GM18508 (cell line): ENCODE data around the gene FRMPD4.

ENCODE experiments used
- ATAC-seq: cut with Tn5 transposase; IDR thresholded peaks from one replicate; pipeline ENCODE4 v1.9.1; 2021; ENCODE audit warnings: moderate number of reproducible peaks; ENCODE audit not compliant: insufficient read depth, unreplicated experiment

FRMPD4 gene

GRCh38 chrX:12210196-12210815 is 72.0 kb downstream of the FRMPD4 start:
- ATAC-seq = no peak

GRCh38 chrX:12210971-12211370 is 72.7 kb downstream of the FRMPD4 start:
- no peak for ATAC-seq

DNA sequence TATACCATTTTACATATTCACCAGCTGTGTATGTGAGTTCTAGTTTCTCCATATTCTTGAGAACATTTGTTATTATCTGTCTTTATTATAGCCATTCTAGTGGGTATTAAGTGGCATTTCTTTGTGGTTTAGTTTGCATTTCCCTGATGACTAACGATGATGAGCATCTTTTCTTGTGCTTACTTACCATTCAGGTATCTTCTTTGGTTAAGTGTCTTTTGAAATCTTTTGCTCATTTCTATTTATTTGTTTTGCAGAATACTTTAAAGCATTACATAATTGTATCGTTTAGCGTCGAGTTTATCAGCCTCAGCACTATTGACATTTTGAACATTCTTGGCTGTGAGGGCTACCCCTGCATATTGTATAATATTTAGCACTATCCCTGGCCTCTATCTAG is 85.4 kb downstream of the FRMPD4 start:
- no peak for ATAC-seq

DNA sequence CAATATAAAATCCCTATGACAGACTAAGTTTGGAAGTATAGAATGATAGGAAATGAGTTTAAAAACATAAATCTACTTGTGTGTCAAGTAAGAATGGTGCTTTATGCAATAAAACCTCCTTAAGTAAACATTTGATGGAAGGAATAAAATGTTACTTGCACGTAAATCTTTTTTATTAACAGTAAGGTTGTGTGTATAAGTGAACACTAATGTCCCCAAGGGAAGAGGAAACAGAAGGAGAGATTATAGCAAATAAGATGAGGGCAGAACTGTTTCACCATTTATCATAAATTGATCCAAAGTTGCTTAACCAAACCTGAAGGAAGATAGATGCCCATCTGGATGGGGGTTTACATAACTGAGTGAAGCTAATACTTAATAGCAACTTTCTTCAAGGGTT is 86.8 kb downstream of the FRMPD4 start:
- ATAC-seq = no peak

DNA sequence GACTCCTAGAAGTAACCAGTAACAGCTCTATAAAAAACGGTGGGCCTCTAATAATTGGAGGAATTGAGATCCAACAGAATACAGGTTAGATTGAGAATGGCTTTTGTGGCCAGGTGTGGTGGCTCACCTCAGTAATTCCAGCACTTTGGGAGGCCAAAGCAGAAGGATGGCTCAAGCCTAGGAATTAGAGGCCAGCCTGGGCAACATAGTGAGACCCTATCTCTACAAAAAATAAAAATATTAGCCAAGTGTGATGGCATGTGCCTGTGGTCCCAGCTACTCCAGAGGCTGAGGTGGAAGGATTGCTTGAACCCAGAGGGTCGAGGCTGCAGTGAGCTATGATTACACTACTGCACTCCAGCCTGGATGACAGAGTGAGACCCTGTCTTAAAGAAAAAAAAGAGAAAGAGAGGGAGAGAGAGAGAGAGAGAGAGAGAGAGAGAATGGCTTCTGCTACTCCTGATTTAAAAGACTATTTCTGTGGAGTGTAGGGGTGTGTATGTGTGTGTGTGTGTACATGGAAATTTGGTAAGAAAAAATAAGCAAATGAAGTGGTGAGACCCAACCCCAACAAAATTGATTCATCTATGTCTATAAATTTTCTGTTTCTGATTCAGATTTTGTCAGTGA is 89.3 kb downstream of the FRMPD4 start:
- no peak for ATAC-seq

- ATAC-seq = no peak
These were observed 90.6 kb downstream of the FRMPD4 start for GRCh38 chrX:12228862-12229261.

DNA sequence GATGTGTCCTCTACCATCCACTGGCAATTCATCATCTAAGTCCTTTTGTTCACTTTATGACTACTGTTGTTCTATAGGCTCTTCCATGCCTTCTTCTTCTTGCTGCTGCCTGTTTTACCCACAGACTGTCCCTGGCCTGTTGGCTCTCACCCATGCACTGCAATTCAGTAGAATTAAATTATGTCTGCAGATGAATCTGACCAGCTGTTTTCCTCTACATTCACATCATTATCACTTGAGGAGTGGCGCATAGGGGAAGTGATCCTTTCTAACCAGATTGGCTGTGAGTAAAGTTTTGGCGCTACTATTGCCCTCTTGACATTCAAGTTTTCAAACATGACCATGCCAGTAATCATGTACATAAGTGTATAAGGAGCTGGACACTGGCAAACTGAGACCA is 91.7 kb downstream of the FRMPD4 start:
- no peak for ATAC-seq

GRCh38 chrX:12234534-12235329 is 96.5 kb downstream of the FRMPD4 start:
- no peak for ATAC-seq

DNA sequence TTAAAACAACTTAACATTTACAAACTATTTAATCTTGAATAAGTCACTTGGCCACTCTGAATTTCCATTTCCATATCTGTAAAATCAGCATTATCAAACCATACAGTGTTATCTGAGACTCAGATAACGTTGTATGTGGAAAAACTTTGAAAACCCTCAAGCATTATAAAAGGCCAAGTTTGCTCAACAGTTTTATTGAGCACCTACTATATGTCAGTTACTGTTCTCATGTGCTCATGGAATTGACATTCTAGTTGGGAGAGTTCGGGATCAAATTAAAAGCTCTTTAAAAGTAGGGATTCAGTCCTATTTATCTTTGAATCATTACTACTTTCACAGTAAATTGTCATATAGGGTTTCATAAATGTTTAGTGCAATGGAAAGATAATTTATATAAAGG is 97.9 kb downstream of the FRMPD4 start:
- no peak for ATAC-seq

DNA sequence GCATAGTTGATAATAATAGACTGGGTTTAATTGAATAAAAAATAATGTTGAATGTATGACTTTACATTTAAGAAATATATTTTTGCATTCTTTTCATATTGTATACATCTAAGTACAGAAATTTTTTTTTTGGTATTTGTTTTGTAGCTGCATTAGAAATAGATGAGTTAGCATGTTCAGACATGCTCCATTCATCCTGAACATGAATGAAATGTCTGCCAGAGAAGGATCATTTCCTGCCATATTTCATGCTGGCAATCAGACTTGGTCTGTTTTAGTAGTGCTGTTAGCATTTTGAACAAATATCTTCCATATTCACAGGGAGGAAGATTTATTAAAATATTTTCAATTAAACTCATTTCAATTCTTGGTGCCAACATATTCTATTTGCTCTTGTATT is 98.9 kb downstream of the FRMPD4 start:
- ATAC-seq = no peak

DNA sequence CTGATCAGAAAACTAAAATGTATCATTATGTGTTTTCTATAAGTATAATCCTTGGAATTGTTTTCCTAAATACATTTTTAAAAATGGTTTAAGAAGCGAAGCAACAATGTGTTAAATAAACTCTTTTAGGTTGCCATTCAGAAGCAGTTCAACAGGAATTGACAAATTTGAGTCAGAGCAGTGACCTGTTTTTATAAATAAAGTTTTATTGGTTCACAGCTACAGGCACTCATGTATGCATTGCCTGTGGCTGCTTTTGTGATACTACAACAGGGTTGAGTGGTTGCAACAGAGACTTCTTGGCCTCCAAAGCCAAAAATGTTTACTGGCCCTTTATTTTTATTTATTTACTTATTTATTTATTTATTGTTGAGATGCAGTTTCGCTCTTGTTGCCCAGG is 99.5 kb downstream of the FRMPD4 start:
- no peak for ATAC-seq

DNA sequence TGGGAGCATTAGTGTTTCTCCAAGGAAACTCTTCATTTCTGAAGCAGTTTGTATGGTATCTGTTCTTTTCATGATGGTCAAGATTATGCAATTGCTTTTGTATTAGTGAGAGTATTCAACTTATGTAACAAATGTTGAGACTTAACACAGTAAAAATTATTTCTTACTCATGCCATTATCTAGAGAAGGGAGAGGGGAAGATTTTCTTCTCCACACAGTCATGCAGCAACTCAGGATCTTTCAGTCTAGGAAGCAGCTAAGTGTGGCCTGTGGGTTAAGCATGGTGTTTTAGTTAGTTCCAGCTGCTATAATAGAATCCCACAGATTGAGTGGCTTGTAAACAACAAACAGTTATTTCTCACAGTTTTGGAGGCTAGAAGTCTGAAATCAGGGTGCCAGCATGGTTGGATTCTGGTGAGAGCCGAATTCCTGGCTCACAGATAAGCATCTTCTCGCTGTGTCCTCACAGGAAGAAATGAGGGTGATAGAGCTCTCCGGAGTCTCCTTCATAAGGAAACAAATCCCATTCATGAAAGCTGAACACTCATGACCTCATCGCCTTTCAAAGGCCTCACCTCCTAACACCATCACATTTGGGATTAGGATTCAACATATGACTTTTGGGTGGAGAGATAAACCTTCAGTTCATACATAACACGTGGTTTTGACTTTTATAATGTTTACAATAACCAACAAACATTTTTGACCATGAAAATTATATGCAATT is 101.2 kb downstream of the FRMPD4 start:
- ATAC-seq = no peak

DNA sequence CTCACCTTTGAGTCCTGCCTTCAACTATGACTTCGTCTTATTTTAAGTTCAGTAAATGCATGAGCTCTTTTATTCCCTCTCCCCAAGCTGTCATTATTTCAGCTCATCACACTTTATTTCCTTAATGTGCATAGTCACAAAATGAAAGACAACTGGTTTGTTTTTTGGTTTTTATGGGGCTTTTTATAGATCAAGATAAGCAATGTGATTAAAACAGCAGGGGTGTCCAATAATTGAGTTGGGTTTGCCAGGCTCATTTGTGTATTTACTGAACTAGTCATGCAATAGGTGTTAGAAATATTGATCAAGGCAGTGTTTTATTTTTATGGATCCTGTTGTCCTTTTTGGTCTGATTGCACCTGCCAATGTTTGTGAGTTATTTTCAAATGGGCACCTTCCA is 102.2 kb downstream of the FRMPD4 start:
- no peak for ATAC-seq

- no peak for ATAC-seq
These were observed 102.8 kb downstream of the FRMPD4 start for GRCh38 chrX:12241026-12241425.

GRCh38 chrX:12245650-12246645 is 107.7 kb downstream of the FRMPD4 start:
- ATAC-seq = no peak

GRCh38 chrX:12249997-12250396 is 111.7 kb downstream of the FRMPD4 start:
- no peak for ATAC-seq

- no peak for ATAC-seq
These were observed 124.9 kb downstream of the FRMPD4 start for GRCh38 chrX:12263211-12263610.

DNA sequence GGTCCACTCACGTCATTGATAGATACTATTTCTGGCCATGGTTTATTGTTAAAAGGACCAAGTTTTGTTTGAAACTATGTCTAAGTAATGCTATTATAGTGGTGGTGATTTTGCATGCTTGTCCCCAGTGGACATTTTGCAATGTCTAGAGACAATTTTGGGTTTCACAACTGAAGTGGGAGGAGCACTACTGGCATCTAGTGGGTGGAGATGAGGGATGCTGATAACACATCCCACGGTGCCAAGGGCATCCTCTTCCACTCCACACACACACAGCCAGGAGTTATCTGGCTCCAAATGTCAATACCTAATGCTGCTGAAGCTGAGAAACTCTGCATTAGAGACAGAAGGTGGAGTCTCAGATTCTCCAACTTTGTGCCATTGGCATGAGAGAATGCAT is 131.2 kb downstream of the FRMPD4 start:
- no peak for ATAC-seq

- ATAC-seq = no peak
These were observed 139.9 kb downstream of the FRMPD4 start for GRCh38 chrX:12278151-12278550.

GRCh38 chrX:12282991-12283390 is 144.7 kb downstream of the FRMPD4 start:
- no peak for ATAC-seq
